IMR-90 (cell line): Measurements from ENCODE around the gene ARHGAP15. TPM values are rescaled to one million over a fixed set of nuclear protein-coding genes. Genes with fewer than 3 reads are reported as not detected.

Experiments
- ATAC-seq: fragments of 200-7000 bp; cut with Tn5 transposase; 2 replicates; pipeline ENCODE4 v1.9.1; 2020; ENCODE audit warnings: low read depth, mild to moderate bottlenecking, moderate library complexity
- BruUV-seq: library from RNA; stranded (reverse); fragments of 400-500 nt; replicated peaks from 2 replicates; lab custom pipeline; 2021; lab: Mats Ljungman, UMichigan
- CTCF ChIA-PET: fragments of 300-600 bp; formaldehyde crosslinking; extraction: SDS; loops from one replicate; lab custom pipeline; 2021; ENCODE audit warnings: antibody characterized with exemption; lab: Yijun Ruan, JAX
- POLR2A ChIA-PET: fragments of 300-600 bp; sonication (Branson Sonifier 250); formaldehyde crosslinking; loops from one replicate; lab custom pipeline; 2022; ENCODE audit warnings: antibody characterized with exemption; ENCODE audit not compliant: unreplicated experiment; lab: Charles Lee
- DNase-seq: peaks from one replicate; pipeline ENCODE4 v3.0.0; 2013
- H2AFZ ChIP-seq: replicated peaks from 2 replicates; pipeline ENCODE3; 2013; ENCODE audit warnings: low read length, mild to moderate bottlenecking; ENCODE audit not compliant: poor library complexity
- H2AK5ac ChIP-seq: 2 replicates; pipeline ENCODE4 v1.6.1; 2013; ENCODE audit warnings: low read depth, low read length, inconsistent platforms
- H2AK9ac ChIP-seq: replicated peaks from 2 replicates; pipeline ENCODE3; 2013; ENCODE audit warnings: mild to moderate bottlenecking, low read depth, low read length, moderate library complexity; ENCODE audit not compliant: poor library complexity
- H2BK120ac ChIP-seq: 2 replicates; pipeline ENCODE4 v1.6.1; 2013; ENCODE audit warnings: low read depth, low read length, inconsistent platforms
- H2BK15ac ChIP-seq: 3 replicates; pipeline ENCODE4 v1.6.1; 2013; ENCODE audit warnings: low read depth, low read length, inconsistent platforms
- H2BK20ac ChIP-seq: 2 replicates; pipeline ENCODE4 v1.6.1; 2013; ENCODE audit warnings: low read depth, mild to moderate bottlenecking, inconsistent platforms, low read length, moderate library complexity
- H2BK5ac ChIP-seq: 2 replicates; pipeline ENCODE4 v1.6.1; 2013; ENCODE audit warnings: mild to moderate bottlenecking, low read depth, low read length, inconsistent platforms; ENCODE audit not compliant: poor library complexity, severe bottlenecking
- H3K14ac ChIP-seq: replicated peaks from 2 replicates; pipeline ENCODE4 v1.6.1; 2013; ENCODE audit warnings: low read depth, low read length, inconsistent platforms
- H3K18ac ChIP-seq: 2 replicates; pipeline ENCODE4 v1.6.1; 2013; ENCODE audit warnings: low read depth, low read length, control low read depth
- H3K23ac ChIP-seq: 2 replicates; pipeline ENCODE4 v1.6.1; 2013; ENCODE audit warnings: low read depth, low read length, inconsistent platforms
- H3K27ac ChIP-seq: 2 replicates; pipeline ENCODE4 v1.5.1; 2013; ENCODE audit warnings: mild to moderate bottlenecking, control low read depth, low read length; ENCODE audit not compliant: insufficient read depth
- H3K27me3 ChIP-seq: 2 replicates; pipeline ENCODE4 v1.6.1; 2013; ENCODE audit warnings: low read length; ENCODE audit not compliant: control insufficient read depth, insufficient read depth
- H3K36me3 ChIP-seq: 2 replicates; pipeline ENCODE4 v1.6.1; 2013; ENCODE audit warnings: low read length, mixed read lengths; ENCODE audit not compliant: control insufficient read depth, insufficient read depth
- H3K4ac ChIP-seq: 2 replicates; pipeline ENCODE4 v1.6.1; 2013; ENCODE audit warnings: low read depth, low read length, inconsistent platforms
- H3K4me1 ChIP-seq: 2 replicates; pipeline ENCODE4 v1.6.1; 2013; ENCODE audit warnings: low read length, mixed read lengths; ENCODE audit not compliant: control insufficient read depth, insufficient read depth
- H3K4me2 ChIP-seq: 2 replicates; pipeline ENCODE4 v1.6.1; 2013; ENCODE audit warnings: low read depth, mild to moderate bottlenecking, control low read depth, low read length, moderate library complexity
- H3K4me3 ChIP-seq: 2 replicates; pipeline ENCODE4 v1.5.1; 2013; ENCODE audit warnings: low read depth, mild to moderate bottlenecking, control low read depth, low read length, moderate library complexity; ENCODE audit not compliant: insufficient read depth
- H3K56ac ChIP-seq: 2 replicates; pipeline ENCODE4 v1.6.1; 2013; ENCODE audit warnings: low read length, inconsistent platforms; ENCODE audit not compliant: insufficient read depth; ENCODE audit errors: extremely low read depth
- H3K79me1 ChIP-seq, 2 experiments: 2 replicates each; pipeline ENCODE4 v1.6.1; 2013; ENCODE audit warnings: low read length in 2 of 2, inconsistent platforms in 1 of 2, low read depth in 1 of 2
- H3K9ac ChIP-seq: 2 replicates; pipeline ENCODE4 v1.6.1; 2013; ENCODE audit warnings: low read depth, low read length, control low read depth
- H3K9me1 ChIP-seq: 2 replicates; pipeline ENCODE4 v1.6.1; 2013; ENCODE audit warnings: low read length, inconsistent platforms; ENCODE audit not compliant: insufficient read depth
- H3K9me3 ChIP-seq: 2 replicates; pipeline ENCODE4 v1.6.1; 2013; ENCODE audit warnings: low read length; ENCODE audit not compliant: control insufficient read depth, insufficient read depth
- H4K20me1 ChIP-seq: 2 replicates; pipeline ENCODE4 v1.6.1; 2013; ENCODE audit warnings: low read length, inconsistent platforms; ENCODE audit not compliant: insufficient read depth
- H4K5ac ChIP-seq: 2 replicates; pipeline ENCODE4 v1.6.1; 2013; ENCODE audit warnings: mild to moderate bottlenecking, low read depth, low read length, control low read depth
- H4K8ac ChIP-seq, 2 experiments: 2 replicates each; pipeline ENCODE4 v1.6.1; 2013; ENCODE audit warnings: low read depth in 2 of 2, low read length in 2 of 2, control low read depth in 1 of 2, inconsistent platforms in 1 of 2
- H4K91ac ChIP-seq: 2 replicates; pipeline ENCODE4 v1.6.1; 2013; ENCODE audit warnings: low read depth, low read length, inconsistent platforms; ENCODE audit not compliant: insufficient read depth
- BHLHE40 ChIP-seq: fragments of 150-350 bp; IDR thresholded peaks from 2 replicates; pipeline ENCODE4 v1.6.1; 2016; ENCODE audit warnings: mild to moderate bottlenecking, low read depth, low read length
- CEBPB ChIP-seq: IDR thresholded peaks from 2 replicates; pipeline ENCODE4 v1.6.1; 2012; ENCODE audit warnings: low read depth, low read length, improper control_type of control experiment
- CHD1 ChIP-seq: IDR thresholded peaks from 2 replicates; pipeline ENCODE4 v1.6.1; 2012; ENCODE audit warnings: low read depth, low read length, improper control_type of control experiment
- FOS ChIP-seq: fragments of 150-350 bp; IDR thresholded peaks from 2 replicates; pipeline ENCODE4 v1.6.1; 2016; ENCODE audit warnings: low read depth, low read length
- MAFK ChIP-seq: IDR thresholded peaks from 2 replicates; pipeline ENCODE4 v1.6.1; 2012; ENCODE audit warnings: low read depth, low read length, improper control_type of control experiment
- MAZ ChIP-seq: IDR thresholded peaks from 2 replicates; pipeline ENCODE4 v1.6.1; 2012; ENCODE audit warnings: low read depth, mild to moderate bottlenecking, low read length, improper control_type of control experiment, moderate library complexity, borderline replicate concordance
- MXI1 ChIP-seq: IDR thresholded peaks from 2 replicates; pipeline ENCODE4 v1.6.1; 2012; ENCODE audit warnings: low read depth, mild to moderate bottlenecking, low read length, moderate library complexity, borderline replicate concordance
- NFE2L2 ChIP-seq: fragments of 150-350 bp; IDR thresholded peaks from 2 replicates; pipeline ENCODE4 v1.6.1; 2016; ENCODE audit warnings: low read depth, mild to moderate bottlenecking, low read length
- POLR2A ChIP-seq: IDR thresholded peaks from 2 replicates; pipeline ENCODE4 v1.6.1; 2012; ENCODE audit warnings: mild to moderate bottlenecking, low read depth, low read length
- RAD21 ChIP-seq: IDR thresholded peaks from 2 replicates; pipeline ENCODE4 v1.6.1; 2012; ENCODE audit warnings: low read length, improper control_type of control experiment
- RCOR1 ChIP-seq: IDR thresholded peaks from 2 replicates; pipeline ENCODE4 v1.6.1; 2012; ENCODE audit warnings: mild to moderate bottlenecking, low read length, improper control_type of control experiment; ENCODE audit not compliant: insufficient replicate concordance
- RFX5 ChIP-seq: IDR thresholded peaks from 2 replicates; pipeline ENCODE4 v1.8.0; 2012; ENCODE audit warnings: low read depth, mild to moderate bottlenecking, low read length, moderate library complexity
- SMC3 ChIP-seq: fragments of 150-350 bp; IDR thresholded peaks from 2 replicates; pipeline ENCODE4 v1.6.1; 2016; ENCODE audit warnings: low read depth, mild to moderate bottlenecking, antibody characterized with exemption, low read length, moderate library complexity
- WGBS, 2 experiments: methylation state at CpG; one replicate each; pipeline versions ENCODE4 v1.1.5 to v1.1.7; 2013; ENCODE audit warnings: missing lambda C conversion rate in 2 of 2; ENCODE audit not compliant: insufficient read length in 1 of 2; ENCODE audit errors: extremely low coverage in 2 of 2; 5-methylcytosine and 5-hydroxymethylcytosine counted together
- dilution Hi-C: fragments of 300-500 bp; cut with HindIII; formaldehyde crosslinking; loops from one replicate; pipeline ENCODE4 v1.14.3; 2018; ENCODE audit warnings: low sequenced_read_pairs; ENCODE audit not compliant: unreplicated experiment
- in situ Hi-C: fragments of 300-500 bp; cut with MboI; formaldehyde crosslinking; loops from 3 replicates; pipeline ENCODE4 v1.14.3; 2019; ENCODE audit warnings: low sequenced_read_pairs, inconsistent platforms, mixed read lengths
- intact Hi-C: fragments of 100-400 bp; cut with micrococcal nuclease; formaldehyde crosslinking; loops from 2 replicates; pipeline ENCODE4 v1.10.0; 2022
- polyA plus RNA-seq, 3 experiments: library from polyadenylated mRNA; depleted of rRNA; stranded (reverse); fragments of >200 nt; gene quantifications; 2 replicates each; pipeline ENCODE4 v1.2.3, GENCODE V29; 2012; ENCODE audit warnings: low replicate concordance in 1 of 3
- total RNA-seq: library from RNA; depleted of rRNA; stranded (reverse); fragments of >200 nt; gene quantifications from 2 replicates; pipeline ENCODE4 v1.2.3, GENCODE V29; 2012
- TF ChIP-seq, protein P1 (sequence below): conservative IDR thresholded peaks from 2 replicates; pipeline ENCODE4 v1.5.1; 2012; ENCODE audit warnings: mild to moderate bottlenecking, low read depth, low read length, improper control_type of control experiment
- TF ChIP-seq, protein P2 (sequence below): fragments of 150-350 bp; IDR thresholded peaks from 2 replicates; pipeline ENCODE4 v1.6.1; 2017; ENCODE audit warnings: mild to moderate bottlenecking, antibody characterized with exemption, low read length, low read depth
- TF ChIP-seq, protein P3 (sequence below): fragments of 150-350 bp; IDR thresholded peaks from 2 replicates; pipeline ENCODE4 v1.6.1; 2016; ENCODE audit warnings: low read depth, mild to moderate bottlenecking, low read length, moderate library complexity, borderline replicate concordance

ARHGAP15 gene
- total and polyA plus RNA-seq, 2 of the 4 experiments (the other 2 are of a cell fraction), result not detected

DNA sequence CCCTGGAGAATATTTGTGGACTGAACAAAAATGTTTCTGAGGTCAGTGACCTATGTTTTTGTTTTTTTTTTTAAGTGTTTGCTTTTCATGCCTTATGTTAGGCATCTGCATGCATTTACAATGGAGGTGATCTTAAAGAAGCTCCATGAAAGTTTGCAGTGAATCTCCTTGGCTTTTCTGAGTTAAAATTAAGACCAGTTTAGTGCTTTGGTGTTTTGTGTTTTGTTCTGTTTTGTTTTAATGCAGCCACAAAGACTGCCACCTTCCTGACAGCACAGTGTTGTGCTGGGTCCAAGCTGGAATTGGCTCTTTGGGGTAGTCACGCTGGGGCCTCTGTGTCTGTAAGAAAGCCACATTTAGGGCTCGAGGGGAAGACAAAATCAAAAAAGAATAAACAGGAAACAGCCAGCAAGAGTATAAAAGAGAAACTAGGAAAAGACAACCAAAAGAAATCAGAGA lies 396.2 kb downstream of the ARHGAP15 start:
- peak overlapping the region; percentile 57; the same call in 1 of the 2 replicates for H3K56ac ChIP-seq
- peak overlapping the region; percentile 57 for H3K9ac ChIP-seq
- no TSS peak for BruUV-seq
- H3K18ac ChIP-seq, result peak overlapping the region; percentile 90
- no peaks in the 10 kb centered on the region for H4K20me1 ChIP-seq
- no CpG with 5 or more reads among the region's 2 CpGs for WGBS, 2 experiments
- H3K4me3 ChIP-seq, result no peak overlapping the region
- DNase-seq (no peak), ATAC-seq (no peak)
- no peak overlapping the region for H2AK5ac ChIP-seq
- H2AFZ ChIP-seq, result peak overlapping the region; percentile 76
- CTCF ChIA-PET, result interaction anchor here (3.2 kb wide), 1 partner anchor 12 kb away, joined by 11 read pairs; no protein-coding TSS in a partner anchor
- peak overlapping the region; percentile 88 for H3K27ac ChIP-seq
- H4K8ac ChIP-seq, result peak overlapping the region; percentile 11 to 70; a peak in 3 of 4 replicates
- POLR2A ChIA-PET, result no interaction called here
- no peak overlapping the region for H2AK9ac ChIP-seq
- intact Hi-C loops (no loop called here), dilution Hi-C loops (no loop called here), in situ Hi-C loops (no loop called here)
- no peak for TF ChIP-seq CHD1
- no peak for TF ChIP-seq BHLHE40
- TF ChIP-seq POLR2A, result no peak
- no peak for TF ChIP-seq RCOR1
- TF ChIP-seq FOS, result no peak
- no peak for TF ChIP-seq MXI1
- TF ChIP-seq NFE2L2, result no peak
- TF ChIP-seq SMC3, result no peak
- TF ChIP-seq, protein P1, sequence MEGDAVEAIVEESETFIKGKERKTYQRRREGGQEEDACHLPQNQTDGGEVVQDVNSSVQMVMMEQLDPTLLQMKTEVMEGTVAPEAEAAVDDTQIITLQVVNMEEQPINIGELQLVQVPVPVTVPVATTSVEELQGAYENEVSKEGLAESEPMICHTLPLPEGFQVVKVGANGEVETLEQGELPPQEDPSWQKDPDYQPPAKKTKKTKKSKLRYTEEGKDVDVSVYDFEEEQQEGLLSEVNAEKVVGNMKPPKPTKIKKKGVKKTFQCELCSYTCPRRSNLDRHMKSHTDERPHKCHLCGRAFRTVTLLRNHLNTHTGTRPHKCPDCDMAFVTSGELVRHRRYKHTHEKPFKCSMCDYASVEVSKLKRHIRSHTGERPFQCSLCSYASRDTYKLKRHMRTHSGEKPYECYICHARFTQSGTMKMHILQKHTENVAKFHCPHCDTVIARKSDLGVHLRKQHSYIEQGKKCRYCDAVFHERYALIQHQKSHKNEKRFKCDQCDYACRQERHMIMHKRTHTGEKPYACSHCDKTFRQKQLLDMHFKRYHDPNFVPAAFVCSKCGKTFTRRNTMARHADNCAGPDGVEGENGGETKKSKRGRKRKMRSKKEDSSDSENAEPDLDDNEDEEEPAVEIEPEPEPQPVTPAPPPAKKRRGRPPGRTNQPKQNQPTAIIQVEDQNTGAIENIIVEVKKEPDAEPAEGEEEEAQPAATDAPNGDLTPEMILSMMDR, result no peak
- TF ChIP-seq, protein P2, sequence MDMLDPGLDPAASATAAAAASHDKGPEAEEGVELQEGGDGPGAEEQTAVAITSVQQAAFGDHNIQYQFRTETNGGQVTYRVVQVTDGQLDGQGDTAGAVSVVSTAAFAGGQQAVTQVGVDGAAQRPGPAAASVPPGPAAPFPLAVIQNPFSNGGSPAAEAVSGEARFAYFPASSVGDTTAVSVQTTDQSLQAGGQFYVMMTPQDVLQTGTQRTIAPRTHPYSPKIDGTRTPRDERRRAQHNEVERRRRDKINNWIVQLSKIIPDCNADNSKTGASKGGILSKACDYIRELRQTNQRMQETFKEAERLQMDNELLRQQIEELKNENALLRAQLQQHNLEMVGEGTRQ, result no peak
- no peak for TF ChIP-seq RFX5
- TF ChIP-seq MAFK, result no peak
- no peak for TF ChIP-seq MAZ
- no peak for TF ChIP-seq RAD21
- no peak for TF ChIP-seq CEBPB
- TF ChIP-seq, protein P3, sequence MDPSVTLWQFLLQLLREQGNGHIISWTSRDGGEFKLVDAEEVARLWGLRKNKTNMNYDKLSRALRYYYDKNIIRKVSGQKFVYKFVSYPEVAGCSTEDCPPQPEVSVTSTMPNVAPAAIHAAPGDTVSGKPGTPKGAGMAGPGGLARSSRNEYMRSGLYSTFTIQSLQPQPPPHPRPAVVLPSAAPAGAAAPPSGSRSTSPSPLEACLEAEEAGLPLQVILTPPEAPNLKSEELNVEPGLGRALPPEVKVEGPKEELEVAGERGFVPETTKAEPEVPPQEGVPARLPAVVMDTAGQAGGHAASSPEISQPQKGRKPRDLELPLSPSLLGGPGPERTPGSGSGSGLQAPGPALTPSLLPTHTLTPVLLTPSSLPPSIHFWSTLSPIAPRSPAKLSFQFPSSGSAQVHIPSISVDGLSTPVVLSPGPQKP, result no peak
- H2BK15ac ChIP-seq, result peak overlapping the region; percentile 18; the same call in 1 of the 3 replicates
- H3K4ac ChIP-seq, result peak overlapping the region; percentile 91
- peak overlapping the region; percentile 95 for H2BK120ac ChIP-seq
- no peaks in the 10 kb centered on the region for H3K9me1 ChIP-seq
- H3K23ac ChIP-seq, result peak overlapping the region; percentile 54; the same call in 1 of the 2 replicates
- peak overlapping the region; percentile 72; the same call in 1 of the 2 replicates for H3K14ac ChIP-seq
- H3K79me1 ChIP-seq, result no peaks in the 10 kb centered on the region
- H3K9me3 ChIP-seq, result no peaks in the 10 kb centered on the region
- H4K5ac ChIP-seq, result peak overlapping the region; percentile 65; the same call in 1 of the 2 replicates
- peak overlapping the region; percentile 91 for H2BK20ac ChIP-seq
- H4K91ac ChIP-seq, result peak overlapping the region; percentile 77
- peak overlapping the region; percentile 32 for H2BK5ac ChIP-seq
- no peaks in the 10 kb centered on the region for H3K36me3 ChIP-seq
- H3K4me1 ChIP-seq, result peaks cover 9% of the 10 kb centered on the region
- peak overlapping the region; percentile 57 for H3K4me2 ChIP-seq
- no peaks in the 10 kb centered on the region for H3K27me3 ChIP-seq
